Fibroblast of mammary gland (primary cell): ENCODE measurements around the gene TMC1.

Source experiments
- DNase-seq: peaks from one replicate; pipeline ENCODE4 v3.0.0-alpha.2; 2010; ENCODE audit warnings: low read depth
- H3K4me3 ChIP-seq: 2 replicates; pipeline ENCODE4 v1.5.1; 2011; ENCODE audit warnings: low read depth, mild to moderate bottlenecking, low read length, moderate library complexity; ENCODE audit not compliant: control insufficient read depth
- TF ChIP-seq, protein P1 (sequence below): conservative IDR thresholded peaks from 2 replicates; pipeline ENCODE4 v1.5.1; 2011; ENCODE audit warnings: low read depth, low read length, inconsistent platforms; ENCODE audit not compliant: control insufficient read depth, insufficient read depth

The TMC1 gene

DNA sequence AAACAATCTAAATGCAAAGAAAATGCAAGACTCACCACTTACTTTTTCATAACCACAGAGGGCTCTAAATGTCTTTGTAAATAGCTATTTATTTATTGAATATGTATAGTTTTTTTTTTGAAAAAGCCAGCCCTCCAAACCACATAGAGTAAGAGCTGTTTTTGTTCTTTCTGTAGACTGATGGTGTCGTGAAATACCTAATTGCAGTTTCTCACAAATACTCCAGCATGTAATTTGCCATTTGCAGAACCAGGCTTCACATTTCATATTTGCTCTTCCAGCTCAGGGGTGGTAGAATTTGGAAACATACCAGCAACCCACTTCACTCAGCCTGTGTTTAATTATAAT is 159.8 kb downstream of the TMC1 start:
- no peak overlapping the region for H3K4me3 ChIP-seq
- TF ChIP-seq, protein P1, sequence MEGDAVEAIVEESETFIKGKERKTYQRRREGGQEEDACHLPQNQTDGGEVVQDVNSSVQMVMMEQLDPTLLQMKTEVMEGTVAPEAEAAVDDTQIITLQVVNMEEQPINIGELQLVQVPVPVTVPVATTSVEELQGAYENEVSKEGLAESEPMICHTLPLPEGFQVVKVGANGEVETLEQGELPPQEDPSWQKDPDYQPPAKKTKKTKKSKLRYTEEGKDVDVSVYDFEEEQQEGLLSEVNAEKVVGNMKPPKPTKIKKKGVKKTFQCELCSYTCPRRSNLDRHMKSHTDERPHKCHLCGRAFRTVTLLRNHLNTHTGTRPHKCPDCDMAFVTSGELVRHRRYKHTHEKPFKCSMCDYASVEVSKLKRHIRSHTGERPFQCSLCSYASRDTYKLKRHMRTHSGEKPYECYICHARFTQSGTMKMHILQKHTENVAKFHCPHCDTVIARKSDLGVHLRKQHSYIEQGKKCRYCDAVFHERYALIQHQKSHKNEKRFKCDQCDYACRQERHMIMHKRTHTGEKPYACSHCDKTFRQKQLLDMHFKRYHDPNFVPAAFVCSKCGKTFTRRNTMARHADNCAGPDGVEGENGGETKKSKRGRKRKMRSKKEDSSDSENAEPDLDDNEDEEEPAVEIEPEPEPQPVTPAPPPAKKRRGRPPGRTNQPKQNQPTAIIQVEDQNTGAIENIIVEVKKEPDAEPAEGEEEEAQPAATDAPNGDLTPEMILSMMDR, result no peak
- no peak for DNase-seq

DNA sequence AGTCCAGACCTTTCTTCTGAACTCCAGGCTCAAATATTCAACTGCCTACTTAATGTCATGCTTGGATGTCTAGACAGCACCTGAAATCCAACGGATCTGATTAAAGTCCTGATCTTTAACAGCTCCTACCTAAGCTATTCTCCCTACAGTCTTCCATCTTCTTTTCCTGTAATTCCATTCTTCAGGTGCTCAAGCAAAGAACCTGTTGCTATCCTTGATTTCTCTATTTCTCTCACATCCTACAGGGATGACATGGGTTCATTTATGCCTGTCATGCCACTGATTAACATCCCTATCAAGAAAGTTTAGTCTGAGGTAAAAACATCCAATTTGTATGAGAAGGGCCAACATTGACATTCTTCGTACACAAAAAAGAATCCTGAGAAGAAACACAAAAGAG is 163.2 kb downstream of the TMC1 start:
- TF ChIP-seq, protein P1, result no peak
- no peak overlapping the region for H3K4me3 ChIP-seq
- no peak for DNase-seq

DNA sequence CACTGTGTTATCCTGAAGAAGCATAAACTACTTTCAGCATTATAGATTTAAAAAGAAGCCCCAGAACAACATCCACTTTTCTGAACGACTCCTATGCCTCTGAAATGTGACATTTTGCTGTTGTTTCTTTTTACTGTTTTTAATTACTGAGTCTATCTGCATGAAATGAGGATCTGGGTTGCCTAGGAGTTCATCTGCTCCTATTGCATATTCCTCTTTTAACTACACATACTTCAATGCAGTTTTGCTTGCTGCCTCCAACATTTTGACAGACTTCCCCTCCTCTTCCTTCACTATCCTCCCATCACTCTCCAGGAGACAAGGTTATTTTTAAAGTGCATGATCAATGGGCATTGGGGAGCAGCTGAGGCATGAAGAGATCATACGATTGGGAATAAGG is 164.5 kb downstream of the TMC1 start:
- no peak overlapping the region for H3K4me3 ChIP-seq
- TF ChIP-seq, protein P1, result no peak
- no peak for DNase-seq

DNA sequence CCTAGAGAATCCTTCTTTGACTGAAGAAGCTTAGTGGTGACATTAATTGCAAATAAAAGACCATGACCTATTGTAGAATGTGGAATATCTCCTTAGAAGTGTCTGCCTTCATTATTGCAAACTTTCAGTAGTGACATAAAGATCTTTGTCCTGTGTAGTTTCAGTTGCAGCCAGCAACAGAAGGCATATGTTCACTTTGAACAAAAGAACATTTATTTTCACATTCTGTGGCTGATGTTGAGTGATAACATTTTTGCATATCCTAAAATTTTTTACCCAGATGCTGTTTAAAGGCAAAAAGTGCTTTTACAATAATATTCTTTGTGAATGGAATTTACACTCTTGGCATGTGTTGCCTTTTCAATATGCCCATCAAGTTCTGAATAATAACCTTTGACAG is 165.9 kb downstream of the TMC1 start:
- H3K4me3 ChIP-seq, result no peak overlapping the region
- TF ChIP-seq, protein P1, result no peak
- no peak for DNase-seq

DNA sequence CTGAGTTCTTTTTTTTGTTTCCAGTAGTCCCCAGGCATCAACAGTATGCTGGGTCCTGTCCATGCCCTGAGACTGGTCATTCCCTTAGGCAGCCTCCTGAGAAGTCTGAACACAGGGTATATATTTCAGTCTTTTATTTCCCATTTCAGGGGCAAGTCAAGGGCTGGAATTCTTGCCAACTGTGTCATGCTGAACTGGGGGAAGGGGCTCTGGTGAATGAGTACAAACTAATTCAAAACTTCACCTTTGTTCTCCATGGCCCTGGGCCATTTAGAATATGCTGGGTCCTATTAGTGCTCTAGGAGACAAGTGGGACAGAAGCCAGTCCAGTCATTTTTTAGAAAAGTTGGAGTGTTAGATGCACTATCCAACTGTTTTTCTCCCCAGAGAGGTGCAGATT is 170.3 kb downstream of the TMC1 start:
- TF ChIP-seq, protein P1, result no peak
- no peak overlapping the region for H3K4me3 ChIP-seq
- peak; percentile 8 for DNase-seq

DNA sequence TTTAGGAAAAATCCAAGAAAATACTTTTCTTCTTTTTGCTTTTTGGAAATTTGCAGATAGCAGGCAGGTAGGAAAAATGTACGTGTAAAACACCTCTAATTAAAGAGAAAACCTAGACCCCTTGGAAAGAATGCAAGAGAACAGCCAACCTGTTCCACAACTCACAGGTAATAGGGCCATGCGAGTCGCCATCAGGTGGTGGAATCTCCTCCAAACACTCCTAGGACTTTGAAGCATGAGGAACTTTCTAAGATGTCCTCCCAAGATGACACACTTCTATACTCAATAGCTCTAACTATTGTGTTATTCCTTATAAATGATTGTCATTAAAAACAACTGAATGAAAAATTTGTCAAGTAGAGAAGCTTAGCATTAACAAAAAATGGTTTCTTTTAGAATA is 174.0 kb downstream of the TMC1 start:
- H3K4me3 ChIP-seq, result no peak overlapping the region
- DNase-seq, result no peak
- TF ChIP-seq, protein P1, result no peak

DNA sequence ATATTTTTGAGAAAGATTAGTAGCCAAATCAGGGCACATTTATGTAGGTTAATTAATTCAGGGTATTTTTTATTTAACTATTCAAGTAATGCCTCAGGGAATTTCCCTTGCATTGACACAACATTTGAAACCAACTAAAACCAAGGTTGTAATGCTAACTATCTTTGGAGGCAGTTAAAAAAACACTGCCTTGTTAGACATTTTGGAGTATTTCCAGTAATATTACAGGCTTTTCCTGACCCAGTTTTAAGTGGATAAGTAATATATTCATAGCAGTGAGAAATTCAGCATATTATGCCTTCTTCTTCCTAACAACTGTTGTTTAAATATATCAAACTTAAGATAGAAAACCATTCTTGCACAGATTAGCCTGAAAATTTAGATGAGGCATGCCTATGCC is 175.1 kb downstream of the TMC1 start:
- no peak overlapping the region for H3K4me3 ChIP-seq
- no peak for DNase-seq
- TF ChIP-seq, protein P1, result no peak
